Activated CD8-positive, alpha-beta memory T cell treated with anti-CD3 and anti-CD28 coated beads, Interleukin-2, amount 50 U/mL, for 4 hours (primary cell): ENCODE results near the gene HK3.

Source experiments
- DNase-seq: peaks from one replicate; pipeline ENCODE4 v3.0.0-alpha.2; 2020

HK3 gene

DNA sequence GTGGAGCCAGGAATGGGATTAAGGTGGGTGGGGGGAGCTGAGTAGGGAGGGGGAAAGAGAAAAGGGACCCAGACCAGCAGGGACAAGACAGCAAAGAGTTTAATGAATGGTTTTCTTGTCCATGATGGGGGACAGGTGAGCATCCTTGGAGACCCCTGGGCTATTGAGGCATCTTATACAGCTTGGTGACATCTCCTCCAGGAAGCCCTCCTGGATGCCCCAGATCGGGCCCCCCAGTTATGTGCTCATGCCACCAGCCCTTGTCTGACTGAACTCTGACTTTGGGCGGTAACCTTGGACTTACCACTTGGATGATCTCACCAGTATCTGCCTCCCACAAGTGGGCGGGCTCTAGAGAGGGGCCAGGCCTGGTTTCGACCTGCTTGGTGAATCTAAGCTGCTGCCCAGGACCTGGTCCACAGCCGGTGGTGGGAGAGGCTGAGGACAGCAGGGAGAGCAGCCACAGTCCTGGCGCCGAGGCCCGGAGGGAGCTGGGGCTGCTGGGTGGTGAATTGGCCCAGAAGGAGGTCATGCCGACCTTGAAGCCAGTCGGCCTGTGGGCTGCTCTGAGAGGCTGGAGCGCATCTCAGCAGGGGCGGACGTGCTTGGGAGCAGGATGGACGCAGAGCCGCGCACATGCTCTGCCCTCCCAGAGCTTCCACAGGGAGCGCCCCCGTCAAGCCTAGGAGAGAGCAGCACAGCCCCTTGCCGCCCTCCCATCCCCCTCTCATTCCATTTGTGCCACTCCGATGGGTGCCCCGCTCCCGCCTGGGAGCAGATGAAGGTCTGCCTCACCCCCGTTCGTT, 52.6 kb downstream of the HK3 start:
- DNase-seq, result no peak

DNA sequence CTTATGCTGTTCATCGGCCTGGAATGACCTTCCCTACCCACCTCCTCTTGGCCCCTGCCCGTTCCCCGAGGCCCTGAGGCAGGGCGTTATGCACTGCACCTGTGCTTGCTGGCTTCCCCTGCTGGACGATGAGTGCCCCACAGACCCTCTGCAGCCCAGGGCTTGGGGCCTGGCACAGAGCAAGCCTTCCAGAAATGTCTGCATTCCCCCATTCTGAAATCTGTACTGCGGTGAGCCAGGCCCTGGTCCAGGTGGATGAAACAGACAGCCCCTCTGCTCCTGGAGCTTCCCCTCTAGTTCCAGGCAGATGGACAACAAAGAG, 53.8 kb downstream of the HK3 start:
- DNase-seq, result no peak

DNA sequence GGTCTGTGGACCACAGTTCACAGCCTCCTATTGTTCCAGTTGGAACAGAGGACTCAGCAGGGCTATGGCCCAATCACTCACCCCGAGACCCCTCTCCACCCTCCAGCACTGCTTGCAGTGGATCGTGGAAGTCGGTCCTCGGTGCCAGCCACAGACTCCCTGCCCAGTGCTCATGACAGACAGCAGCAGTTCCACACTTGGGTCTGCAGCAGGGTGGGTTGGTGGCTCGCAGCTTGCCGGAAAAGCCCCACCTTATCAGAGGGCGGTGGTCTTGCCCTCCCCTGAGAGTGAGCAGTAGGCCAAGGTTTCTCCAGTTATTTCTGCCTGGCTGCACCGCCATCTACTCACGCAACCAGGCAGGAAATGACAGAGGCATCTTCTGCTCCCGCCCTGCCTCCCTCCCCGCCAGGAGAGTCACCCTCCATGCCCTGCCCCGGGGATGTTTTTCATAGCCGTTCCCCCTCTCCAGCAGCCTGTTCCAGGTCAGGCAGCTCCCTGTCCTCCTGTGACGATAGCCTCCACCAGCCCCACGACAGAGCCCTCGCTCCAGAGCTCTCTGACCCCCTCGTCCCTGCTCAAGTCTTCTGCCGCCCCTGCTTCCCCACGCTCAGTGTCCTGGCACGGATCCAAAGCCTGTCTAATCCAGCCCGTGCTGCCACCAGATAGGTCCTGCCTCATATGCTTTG, 54.3 kb downstream of the HK3 start:
- no peak for DNase-seq

DNA sequence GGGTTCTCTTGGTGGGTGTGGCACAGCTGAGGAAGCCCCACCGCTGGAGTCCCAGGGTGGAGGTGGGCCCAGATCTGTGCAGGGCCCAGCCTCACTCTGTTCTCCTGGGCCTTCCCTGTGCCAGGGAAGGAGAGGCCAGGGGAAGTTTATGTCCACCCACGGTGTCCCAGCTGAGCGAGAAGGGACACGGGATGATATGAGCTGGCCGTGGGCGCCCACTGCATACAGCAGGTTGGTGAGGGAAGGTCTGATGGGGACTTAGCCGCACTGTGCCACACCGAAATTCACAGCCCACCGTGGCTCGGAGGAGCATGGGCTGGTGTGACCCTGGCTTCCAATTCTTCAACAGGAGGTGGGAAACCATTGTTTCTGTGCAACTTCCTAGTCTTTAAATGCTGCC, 54.9 kb downstream of the HK3 start:
- DNase-seq, result no peak

DNA sequence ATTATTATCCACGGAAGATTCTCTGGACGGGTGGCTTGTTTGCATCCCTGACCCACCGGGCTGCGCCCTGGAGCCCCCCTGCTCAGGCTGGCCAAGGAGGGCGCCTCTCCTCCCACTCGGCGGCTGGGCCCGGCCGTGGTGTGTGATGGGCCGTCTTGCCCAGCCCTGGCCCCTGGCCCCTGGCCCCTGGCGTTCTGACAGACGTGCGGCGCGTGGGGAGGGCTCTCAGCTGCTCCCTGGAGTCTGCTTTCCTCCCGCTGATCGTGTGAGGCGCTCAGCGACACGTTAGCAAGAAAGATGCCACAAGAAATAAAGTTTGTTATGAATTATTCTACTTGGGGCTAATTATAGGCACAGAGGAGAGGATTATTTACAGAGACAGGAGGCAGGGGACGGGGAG, 55.5 kb downstream of the HK3 start:
- DNase-seq, result no peak

DNA sequence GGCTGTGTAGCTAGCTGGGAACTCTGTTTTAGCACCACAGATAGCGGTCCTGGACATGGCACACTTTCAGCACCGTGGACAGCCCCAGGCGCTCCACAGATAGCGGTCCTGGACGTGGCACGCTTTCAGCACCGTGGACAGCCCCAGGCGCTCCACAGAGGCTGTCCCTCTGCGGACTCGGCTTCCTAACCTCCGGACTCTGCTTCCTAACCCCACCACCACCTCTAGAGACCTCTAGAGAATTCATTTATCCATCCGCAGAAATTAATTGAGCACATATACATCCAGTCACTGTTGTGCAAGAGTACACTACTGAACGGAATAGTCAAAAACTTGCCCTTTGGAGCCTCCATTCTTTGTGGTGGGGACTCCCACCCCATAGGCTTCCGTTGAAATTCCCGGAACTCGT, 61.4 kb downstream of the HK3 start:
- DNase-seq, result peak; percentile 60

DNA sequence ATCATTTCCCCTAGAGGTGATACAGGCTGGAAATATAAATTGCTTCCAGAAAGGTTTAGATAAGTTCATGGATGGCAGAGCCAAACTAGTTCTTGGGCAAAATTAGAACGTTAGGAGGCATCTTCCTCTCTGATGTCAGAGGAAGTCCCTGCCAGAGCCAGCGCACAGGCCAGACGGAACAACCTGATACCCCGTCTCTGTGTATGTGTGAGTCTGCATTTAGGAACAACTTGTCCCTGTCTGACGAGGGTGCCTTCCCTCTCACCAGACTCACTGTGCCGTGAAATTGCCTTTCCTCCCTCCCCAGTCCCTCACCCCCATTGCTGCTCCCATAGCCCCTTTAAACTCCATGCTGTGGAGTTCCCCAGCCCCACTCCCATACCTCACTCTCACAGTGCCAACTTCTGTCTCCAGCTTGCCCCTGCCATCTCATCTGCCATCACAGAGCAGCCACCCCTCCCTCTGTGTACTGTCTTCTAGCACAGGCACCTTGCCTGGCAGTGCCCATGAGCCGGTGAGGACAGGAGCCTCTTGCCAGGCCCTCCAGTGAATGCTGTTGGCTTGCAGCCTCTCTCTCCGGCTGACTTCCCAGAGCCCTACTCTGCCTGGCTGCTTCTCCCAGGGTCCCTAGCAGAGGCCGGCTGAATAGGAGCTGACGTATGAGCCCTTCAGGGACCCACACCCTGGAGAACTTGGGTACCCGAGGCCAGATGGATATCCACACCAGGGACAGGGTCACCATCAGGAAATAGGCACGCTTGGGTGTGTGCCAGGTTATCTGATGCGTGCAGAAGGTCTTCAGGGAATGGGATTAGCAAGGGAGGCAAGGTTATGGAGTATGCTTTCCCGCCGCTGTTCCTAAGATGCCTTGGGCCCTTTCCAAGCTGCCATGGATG, 62.1 kb downstream of the HK3 start:
- no peak for DNase-seq

DNA sequence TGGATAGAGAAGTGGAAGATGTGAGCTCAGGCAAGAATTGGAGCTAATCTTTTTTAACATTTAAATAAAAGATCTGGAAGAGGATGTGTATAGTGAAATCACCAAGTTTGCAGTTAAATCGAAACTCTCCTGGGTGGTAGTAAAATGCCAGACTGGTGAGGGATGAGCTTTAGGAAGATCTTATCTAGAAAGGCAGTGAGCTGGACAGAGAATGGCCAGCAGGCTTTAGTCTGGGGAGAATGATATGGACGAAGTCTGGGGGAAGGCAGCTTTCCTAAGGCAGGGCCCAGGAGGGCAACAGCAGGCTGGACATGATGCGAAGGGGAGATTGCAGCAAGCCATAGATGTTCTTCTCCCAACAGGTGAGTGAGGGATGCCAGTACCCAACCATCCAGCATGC, 63.2 kb downstream of the HK3 start:
- DNase-seq, result no peak

DNA sequence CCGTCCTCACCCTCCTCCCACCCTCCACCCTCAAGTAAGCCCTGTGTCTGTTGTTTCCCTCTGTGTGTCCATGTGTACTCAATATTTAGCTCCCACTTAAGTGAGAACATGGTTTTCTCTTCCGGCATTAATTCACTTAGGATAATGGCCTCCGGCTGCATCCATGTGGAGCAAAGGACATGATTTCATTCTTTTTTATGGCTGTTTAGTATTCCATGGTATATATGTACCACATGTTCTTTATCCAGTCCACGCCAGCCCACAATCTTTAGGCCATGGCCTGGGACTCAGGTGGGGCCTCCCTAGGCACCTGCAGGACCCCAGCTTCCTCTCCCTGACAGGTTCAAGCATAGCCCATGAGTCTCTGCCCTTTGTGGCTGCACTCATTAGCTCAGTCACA, 65.9 kb downstream of the HK3 start:
- no peak for DNase-seq

DNA sequence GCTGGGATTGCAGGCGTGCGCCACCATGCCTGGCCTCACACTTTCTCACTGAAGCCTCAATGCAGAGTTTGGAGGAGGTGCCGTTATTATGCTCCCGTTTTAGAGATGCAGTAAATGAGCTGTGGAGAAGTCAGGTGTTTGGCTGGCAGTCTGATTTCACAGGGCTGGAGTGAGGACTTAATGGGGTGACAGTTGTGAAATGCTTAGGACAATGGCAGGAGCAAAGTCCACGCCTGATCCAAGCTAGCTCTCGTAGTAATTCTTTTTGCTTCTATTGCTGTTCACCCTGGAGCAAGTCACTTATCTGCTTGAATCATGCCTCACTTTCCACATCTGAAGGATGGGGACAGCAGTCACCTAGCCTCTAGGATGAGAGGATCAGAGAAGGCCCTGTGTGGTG, 67.0 kb downstream of the HK3 start:
- DNase-seq, result no peak

DNA sequence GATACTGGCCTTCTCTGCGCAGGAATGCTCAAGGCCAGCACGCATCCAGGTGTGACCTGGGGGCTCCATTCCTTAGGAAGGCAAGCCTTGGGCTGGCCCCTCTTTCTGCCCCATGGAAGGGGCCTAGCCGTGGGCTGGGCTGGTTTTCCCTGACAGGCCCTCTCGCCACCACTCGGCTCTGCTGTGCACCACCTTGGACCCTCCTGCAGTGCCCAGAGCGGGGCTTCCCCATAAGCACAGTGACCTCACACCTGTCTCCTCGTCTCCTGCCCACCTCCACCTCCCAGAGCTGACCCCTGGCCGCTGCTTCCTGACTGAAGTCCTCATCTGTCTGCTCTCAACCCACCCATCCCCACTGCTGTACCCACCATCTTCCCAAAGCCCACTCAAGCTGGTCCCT, 67.7 kb downstream of the HK3 start:
- DNase-seq, result no peak

DNA sequence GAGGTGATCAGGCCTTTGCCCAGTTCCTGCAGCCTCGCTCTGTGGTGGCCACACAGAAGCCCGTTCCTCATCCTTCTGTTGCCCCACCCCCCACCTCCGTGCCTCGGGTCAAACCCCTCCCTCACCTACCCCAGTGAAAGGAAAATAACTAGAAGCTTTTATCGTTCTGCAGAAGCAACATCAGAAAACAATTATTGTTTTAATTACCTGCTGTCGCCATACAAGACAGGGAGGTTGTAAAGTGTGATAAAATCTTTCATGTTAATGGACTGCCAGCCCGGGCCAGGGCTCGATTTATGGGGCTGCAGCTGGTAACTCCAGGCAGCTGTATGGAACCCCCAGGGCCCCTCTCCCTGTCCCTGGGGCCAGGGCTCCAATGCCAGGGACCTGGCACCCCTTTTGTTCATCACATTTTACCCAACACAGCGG, 68.1 kb downstream of the HK3 start:
- no peak for DNase-seq
